NCI-H1105 (cell line): Measurements from ENCODE around the gene TAS2R31.
"Not testable (repeated sequence)": the region's sequence is repeated elsewhere in the genome, so short reads cannot be mapped to it uniquely, and the experiment has no call there.

Experiments used
- DNase-seq: peaks from one replicate; lab custom pipeline; 2025; lab: John Stamatoyannopoulos, UW

TAS2R31 gene

GRCh38 chr12:11031307-11031706 is at the start of gene TAS2R31:
Gene TAS2R31, minus strand, starts transcription at chr12:11031407. Its CDS starts 72 bp downstream, at chr12:11031335.
- no peak for DNase-seq

GRCh38 chr12:11078246-11078645 is 47.0 kb upstream of the TAS2R31 start:
- DNase-seq: no peak

- no peak for DNase-seq
Measured at GRCh38 chr12:11075642-11076041, 44.4 kb upstream of the TAS2R31 start.

GRCh38 chr12:11071414-11071813 is 40.2 kb upstream of the TAS2R31 start:
- peak; percentile 6 for DNase-seq

GRCh38 chr12:11070999-11071398 is 39.8 kb upstream of the TAS2R31 start:
- DNase-seq: no peak

GRCh38 chr12:11069854-11070365 is 38.7 kb upstream of the TAS2R31 start:
- DNase-seq: no peak

GRCh38 chr12:11067514-11067913 is 36.3 kb upstream of the TAS2R31 start:
- DNase-seq: no peak

GRCh38 chr12:11062194-11062593 is 31.0 kb upstream of the TAS2R31 start, which contains the start of gene TAS2R46:
Gene TAS2R46, minus strand, starts transcription at chr12:11062294. Its CDS starts 0 bp downstream, at chr12:11062294.
- DNase-seq: not testable (repeated sequence)

- no peak for DNase-seq
Measured at GRCh38 chr12:11059784-11060183, 28.6 kb upstream of the TAS2R31 start.

GRCh38 chr12:11059041-11059440 is 27.8 kb upstream of the TAS2R31 start:
- no peak for DNase-seq

- no peak for DNase-seq
Measured at GRCh38 chr12:11055306-11055705, 24.1 kb upstream of the TAS2R31 start.

- not testable (repeated sequence) for DNase-seq
Measured at GRCh38 chr12:11049806-11050531, 18.8 kb upstream of the TAS2R31 start.

- not testable (repeated sequence) for DNase-seq
Measured at GRCh38 chr12:11041366-11041765, 10.2 kb upstream of the TAS2R31 start.

- DNase-seq: no peak
Measured at GRCh38 chr12:11040162-11040561, 9.0 kb upstream of the TAS2R31 start.

- no peak for DNase-seq
Measured at GRCh38 chr12:11039171-11039570, 8.0 kb upstream of the TAS2R31 start.

GRCh38 chr12:11033959-11034358 is 2.8 kb upstream of the TAS2R31 start:
- not testable (repeated sequence) for DNase-seq

- DNase-seq: no peak
Measured at GRCh38 chr12:11026118-11026517, 5.1 kb downstream of the TAS2R31 start.

GRCh38 chr12:11023387-11023786 is 7.8 kb downstream of the TAS2R31 start:
- DNase-seq: no peak

- no peak for DNase-seq
Measured at GRCh38 chr12:11022520-11022919, 8.7 kb downstream of the TAS2R31 start, which contains the start of gene TAS2R19. Gene TAS2R19, minus strand, starts transcription at chr12:11022620. Its CDS starts 49 bp downstream, at chr12:11022571.

- no peak for DNase-seq
Measured at GRCh38 chr12:11016937-11017336, 14.3 kb downstream of the TAS2R31 start.

GRCh38 chr12:11015775-11016430 is 15.3 kb downstream of the TAS2R31 start:
- no peak for DNase-seq

- no peak for DNase-seq
Measured at GRCh38 chr12:11014234-11014633, 17.0 kb downstream of the TAS2R31 start.

GRCh38 chr12:11007608-11008007 is 23.6 kb downstream of the TAS2R31 start:
- no peak for DNase-seq
